Smooth muscle cell (in vitro differentiated cells): ENCODE measurements around the gene MICAL3. TPM values are rescaled to one million over a fixed set of nuclear protein-coding genes. Genes with fewer than 3 reads are reported as not detected.
"Not testable (repeated sequence)": the region's sequence is repeated elsewhere in the genome, so short reads cannot be mapped to it uniquely, and the experiment has no call there.

Experiments used
- DNase-seq: peaks from one replicate; lab custom pipeline; 2025; ENCODE audit not compliant: unreplicated experiment; lab: John Stamatoyannopoulos, UW
- H2AFZ ChIP-seq: fragments of 200-600 bp; sonication (generic); 2 replicates; pipeline ENCODE4 v1.6.0; 2016; ENCODE audit warnings: antibody characterized with exemption, low read depth, mild to moderate bottlenecking
- H3F3A ChIP-seq: fragments of 200-600 bp; sonication (generic); 2 replicates; pipeline ENCODE4 v1.6.0; 2017; ENCODE audit warnings: antibody characterized with exemption, low read depth
- H3K27ac ChIP-seq: fragments of 200-600 bp; sonication (generic); 2 replicates; pipeline ENCODE4 v1.5.1; 2016; ENCODE audit warnings: low read depth, mild to moderate bottlenecking
- H3K27me3 ChIP-seq: fragments of 200-600 bp; sonication (generic); 2 replicates; pipeline ENCODE4 v1.6.1; 2016; ENCODE audit warnings: low read depth, mild to moderate bottlenecking
- H3K36me3 ChIP-seq: fragments of 200-600 bp; sonication (generic); 2 replicates; pipeline ENCODE4 v1.5.1; 2016; ENCODE audit warnings: low read depth
- H3K4me1 ChIP-seq: fragments of 200-600 bp; sonication (generic); 2 replicates; pipeline ENCODE4 v1.5.1; 2016; ENCODE audit warnings: low read depth
- H3K4me2 ChIP-seq: fragments of 200-600 bp; sonication (generic); 2 replicates; pipeline ENCODE4 v1.6.0; 2016; ENCODE audit warnings: mild to moderate bottlenecking
- H3K4me3 ChIP-seq: fragments of 200-600 bp; sonication (generic); 2 replicates; pipeline ENCODE4 v1.5.1; 2016; ENCODE audit warnings: mild to moderate bottlenecking
- H3K79me2 ChIP-seq: fragments of 200-600 bp; sonication (generic); 2 replicates; pipeline ENCODE4 v1.6.0; 2016; ENCODE audit warnings: low read depth, mild to moderate bottlenecking
- H3K9ac ChIP-seq: fragments of 200-600 bp; sonication (generic); 2 replicates; pipeline ENCODE4 v1.6.0; 2016; ENCODE audit warnings: low read depth
- H3K9me3 ChIP-seq: fragments of 200-600 bp; sonication (generic); replicated peaks from 2 replicates; pipeline ENCODE4 v1.5.1; 2016; ENCODE audit warnings: low read depth
- H4K20me1 ChIP-seq: fragments of 200-600 bp; sonication (generic); 2 replicates; pipeline ENCODE4 v1.6.0; 2016; ENCODE audit warnings: low read depth
- CTCF ChIP-seq: fragments of 200-600 bp; sonication (generic); IDR thresholded peaks from 2 replicates; pipeline ENCODE4 v1.5.1; 2017; ENCODE audit warnings: borderline replicate concordance, mild to moderate bottlenecking, antibody characterized with exemption; ENCODE audit not compliant: insufficient read depth, poor library complexity, severe bottlenecking
- WGBS: methylation state at CpG from one replicate; pipeline ENCODE4 v1.1.7; 2016; ENCODE audit warnings: low lambda C conversion rate; 5-methylcytosine and 5-hydroxymethylcytosine counted together
- polyA plus RNA-seq: library from polyadenylated mRNA; unstranded; fragments of >200 nt; fragmentation: Nextera tagmentation; extraction: Ambion mirVana; gene quantifications from 2 replicates; pipeline ENCODE4 v1.2.1, GENCODE V29; 2016
- total RNA-seq: library from RNA; depleted of rRNA; stranded (reverse); fragments of >200 nt; gene quantifications from 2 replicates; pipeline ENCODE4 v1.2.3, GENCODE V29; 2014

MICAL3 gene
- total and polyA plus RNA-seq, 2 experiments from 2014 or later, result 3.1 to 28.6 TPM

- Histone ChIP-seq H3K4me1 (no peaks in the 10 kb centered on the region), H3K36me3 (no peaks in the 10 kb centered on the region), H3K4me2 (no peak overlapping the region), H3K27me3 (no peaks in the 10 kb centered on the region), H3K9ac (no peak overlapping the region), H3K79me2 (no peaks in the 10 kb centered on the region), H2AFZ (no peak overlapping the region), H3F3A (no peaks in the 10 kb centered on the region), H3K9me3 (no peaks in the 10 kb centered on the region), H4K20me1 (no peaks in the 10 kb centered on the region), H3K27ac (no peak overlapping the region), H3K4me3 (no peak overlapping the region)
- no peak for TF ChIP-seq CTCF
- WGBS, result 94% methylated on average over 10 of the region's 10 CpGs
- DNase-seq, result no peak
These were observed 143.9 kb downstream of the MICAL3 start for GRCh38 chr22:17880468-17880867.

- no peaks in the 10 kb centered on the region for H3K9me3 ChIP-seq
- H3K36me3 ChIP-seq, result no peaks in the 10 kb centered on the region
- H3K4me2 ChIP-seq, result no peak overlapping the region
- 94% methylated on average over 17 of the region's 17 CpGs for WGBS
- no peaks in the 10 kb centered on the region for H3F3A ChIP-seq
- no peak overlapping the region for H3K4me3 ChIP-seq
- H3K9ac ChIP-seq, result no peak overlapping the region
- H3K79me2 ChIP-seq, result no peaks in the 10 kb centered on the region
- H3K27me3 ChIP-seq, result no peaks in the 10 kb centered on the region
- no peaks in the 10 kb centered on the region for H4K20me1 ChIP-seq
- no peak for DNase-seq
- no peak overlapping the region for H2AFZ ChIP-seq
- H3K4me1 ChIP-seq, result no peaks in the 10 kb centered on the region
- TF ChIP-seq CTCF, result no peak
- no peak overlapping the region for H3K27ac ChIP-seq
These were observed 144.3 kb downstream of the MICAL3 start for GRCh38 chr22:17880020-17880419.

- no peaks in the 10 kb centered on the region for H3K36me3 ChIP-seq
- no peak overlapping the region for H3K9ac ChIP-seq
- no peaks in the 10 kb centered on the region for H3K9me3 ChIP-seq
- no peak for DNase-seq
- WGBS, result 88% methylated on average over 6 of the region's 7 CpGs
- H3K4me3 ChIP-seq, result no peak overlapping the region
- H2AFZ ChIP-seq, result no peak overlapping the region
- H3K27ac ChIP-seq, result no peak overlapping the region
- no peak overlapping the region for H3K4me2 ChIP-seq
- H3K27me3 ChIP-seq, result no peaks in the 10 kb centered on the region
- no peak for TF ChIP-seq CTCF
- H4K20me1 ChIP-seq, result no peaks in the 10 kb centered on the region
- no peaks in the 10 kb centered on the region for H3F3A ChIP-seq
- no peaks in the 10 kb centered on the region for H3K4me1 ChIP-seq
- no peaks in the 10 kb centered on the region for H3K79me2 ChIP-seq
These were observed 145.4 kb downstream of the MICAL3 start for GRCh38 chr22:17878941-17879340.

GRCh38 chr22:17878186-17878694, 146.1 kb downstream of the MICAL3 start:
- H3K9me3 ChIP-seq, result no peaks in the 10 kb centered on the region
- no peak overlapping the region for H2AFZ ChIP-seq
- no peaks in the 10 kb centered on the region for H3K27me3 ChIP-seq
- no peaks in the 10 kb centered on the region for H3K36me3 ChIP-seq
- WGBS, result 96% methylated on average over 10 of the region's 10 CpGs
- no peak overlapping the region for H3K9ac ChIP-seq
- TF ChIP-seq CTCF, result no peak
- no peaks in the 10 kb centered on the region for H4K20me1 ChIP-seq
- H3K4me1 ChIP-seq, result no peaks in the 10 kb centered on the region
- H3F3A ChIP-seq, result no peaks in the 10 kb centered on the region
- no peak overlapping the region for H3K4me2 ChIP-seq
- no peak for DNase-seq
- no peak overlapping the region for H3K27ac ChIP-seq
- no peaks in the 10 kb centered on the region for H3K79me2 ChIP-seq
- no peak overlapping the region for H3K4me3 ChIP-seq

- not testable (repeated sequence) for H3K9ac ChIP-seq, H3K27me3 ChIP-seq, H2AFZ ChIP-seq, H3K79me2 ChIP-seq, H4K20me1 ChIP-seq, H3K4me1 ChIP-seq, H3F3A ChIP-seq, H3K36me3 ChIP-seq, H3K9me3 ChIP-seq, H3K4me2 ChIP-seq, H3K4me3 ChIP-seq, H3K27ac ChIP-seq, DNase-seq
These were observed 147.2 kb downstream of the MICAL3 start for GRCh38 chr22:17876878-17877855.
